K562 (cell line): Measurements from ENCODE around the gene FPR1. TPM values are rescaled to one million over a fixed set of nuclear protein-coding genes. Genes with fewer than 3 reads are reported as not detected.

Source experiments
- AFF4 ChIP-seq: sonication (generic); formaldehyde crosslinking; IDR thresholded peaks from 2 replicates; pipeline ENCODE4 v1.8.0; 2023; ENCODE audit warnings: mild to moderate bottlenecking, missing genetic modification reagents
- CHCHD3 ChIP-seq: fragments of 250-450 bp; sonication (Bioruptor Pico); IDR thresholded peaks from 2 replicates; pipeline ENCODE4 v2.1.2; 2022; ENCODE audit warnings: mild to moderate bottlenecking
- ERF ChIP-seq: fragments of 450-650 bp; formaldehyde crosslinking; IDR thresholded peaks from 2 replicates; pipeline ENCODE4 v1.4.0; 2020; ENCODE audit warnings: mild to moderate bottlenecking, mixed read lengths
- ESRRA ChIP-seq: fragments of 450-650 bp; IDR thresholded peaks from 2 replicates; pipeline ENCODE4 v1.6.1; 2014; ENCODE audit warnings: low read depth, mild to moderate bottlenecking, moderate library complexity, borderline replicate concordance
- EZH2 ChIP-seq: IDR thresholded peaks from 2 replicates; pipeline ENCODE4 v1.6.1; 2012; ENCODE audit warnings: low read depth, mild to moderate bottlenecking, inconsistent platforms, low read length, borderline replicate concordance
- MAFG ChIP-seq: fragments of 450-650 bp; conservative IDR thresholded peaks from 2 replicates; pipeline ENCODE4 v1.6.1; 2016; ENCODE audit warnings: missing genetic modification characterization, missing compliant biosample characterization
- MTA3 ChIP-seq: fragments of 450-650 bp; formaldehyde crosslinking; IDR thresholded peaks from 2 replicates; pipeline ENCODE4 v1.6.1; 2017; ENCODE audit warnings: mild to moderate bottlenecking, borderline replicate concordance
- MXD1 ChIP-seq: fragments of 250-450 bp; sonication (Bioruptor Pico); IDR thresholded peaks from 2 replicates; pipeline ENCODE4 v1.8.0; 2021; ENCODE audit warnings: borderline replicate concordance, mild to moderate bottlenecking, moderate library complexity; ENCODE audit not compliant: poor library complexity, severe bottlenecking
- MYNN ChIP-seq, 2 experiments: sonication (generic); formaldehyde crosslinking in 1 of 2; IDR thresholded peaks; 2 replicates each; pipeline versions ENCODE4 v1.5.0 to v1.6.1; 2016 to 2020; ENCODE audit warnings: antibody characterized with exemption in 1 of 2, missing genetic modification reagents in 1 of 2
- NBN ChIP-seq: fragments of 450-650 bp; IDR thresholded peaks from 2 replicates; pipeline ENCODE4 v1.6.1; 2016; ENCODE audit warnings: low read depth, mild to moderate bottlenecking
- SIN3B ChIP-seq: fragments of 450-650 bp; IDR thresholded peaks from 2 replicates; pipeline ENCODE4 v1.6.1; 2017; ENCODE audit warnings: low read depth, mild to moderate bottlenecking, moderate library complexity
- SMARCE1 ChIP-seq: fragments of 450-650 bp; IDR thresholded peaks from 2 replicates; pipeline ENCODE4 v1.7.1; 2016; ENCODE audit warnings: mild to moderate bottlenecking
- TOE1 ChIP-seq, 2 experiments: fragments of 450-650 bp in 1 of 2; sonication (generic) in 1 of 2; formaldehyde crosslinking in 1 of 2; IDR thresholded peaks; 2 replicates each; pipeline versions ENCODE4 v1.7.1 to v1.8.0; 2016 to 2022; ENCODE audit warnings: borderline replicate concordance in 2 of 2, mild to moderate bottlenecking in 2 of 2, antibody characterized with exemption in 1 of 2, inconsistent platforms in 1 of 2, low read depth in 1 of 2, missing genetic modification reagents in 1 of 2, moderate library complexity in 1 of 2
- USF1 ChIP-seq: sonication (generic); formaldehyde crosslinking; IDR thresholded peaks from 2 replicates; pipeline ENCODE4 v1.9.0; 2022; ENCODE audit warnings: mild to moderate bottlenecking, missing genetic modification reagents
- ZC3H8 ChIP-seq: fragments of 450-650 bp; IDR thresholded peaks from 2 replicates; pipeline ENCODE4 v1.6.1; 2017
- ZNF133 ChIP-seq: fragments of 250-450 bp; sonication (Bioruptor Pico); IDR thresholded peaks from 2 replicates; pipeline ENCODE4 v1.4.0; 2020; ENCODE audit warnings: mild to moderate bottlenecking
- ZNF274 ChIP-seq: IDR thresholded peaks from 2 replicates; pipeline ENCODE4 v1.6.1; 2011; ENCODE audit warnings: low read depth, mild to moderate bottlenecking, low read length, moderate library complexity, borderline replicate concordance
- ZNF639 ChIP-seq, 2 experiments: fragments of 200-800 bp in 1 of 2; sonication (Bioruptor generic) in 1 of 2; sonication (generic) in 1 of 2; formaldehyde crosslinking in 1 of 2; IDR thresholded peaks in 1 of 2; conservative IDR thresholded peaks in 1 of 2; 2 replicates each; pipeline versions ENCODE4 v1.5.0 to v1.6.1; 2016 to 2020; ENCODE audit warnings: missing compliant biosample characterization in 1 of 2, missing genetic modification characterization in 1 of 2, missing genetic modification reagents in 1 of 2
- ZNF766 ChIP-seq: fragments of 200-800 bp; sonication (Bioruptor generic); conservative IDR thresholded peaks from 2 replicates; pipeline ENCODE4 v1.6.1; 2016; ENCODE audit warnings: missing genetic modification characterization, missing compliant biosample characterization
- polyA plus RNA-seq, 8 experiments: library from polyadenylated mRNA; depleted of rRNA in 4 of 8; stranded (reverse) in 5 of 8; unstranded in 3 of 8; fragments of >200 nt; fragmentation: Nextera tagmentation in 2 of 8; fragmentation: Illumina TruSeq in 1 of 8; extraction: Ambion mirVana in 2 of 8; extraction: Trizol in 1 of 8; gene quantifications; 2 replicates each; pipeline versions ENCODE4 v1.2.1 to v1.2.3, GENCODE V29; 2011 to 2014; ENCODE audit warnings: inconsistent platforms in 1 of 8, missing spikeins in 1 of 8
- total RNA-seq, 7 experiments: library from RNA; depleted of rRNA in 6 of 7; stranded (reverse); fragments of >200 nt in 6 of 7; fragmentation: Illumina TruSeq in 2 of 7; extraction: Trizol in 2 of 7; gene quantifications; 2 replicates each; pipeline versions ENCODE4 v1.2.1 to v1.2.3, GENCODE V29; 2011 to 2021; ENCODE audit warnings: low replicate concordance in 1 of 7

Gene FPR1
- total and polyA plus RNA-seq, 9 of the 15 experiments (the other 6 are each of a cell fraction or from before 2014, with no cell fraction given): 0.06 to 0.25 (median 0.14) TPM; not detected in 4

GRCh38 chr19:51800473-51801244 is 49.0 kb upstream of the FPR1 start (continued):
- TF ChIP-seq AFF4 (CRISPR knock-in tag): no peak
- TF ChIP-seq MTA3: peak; percentile 90
- peak; percentile 26; the same call in 1 of the 2 replicates for TF ChIP-seq ZNF274
- TF ChIP-seq EZH2: peak; percentile 40; the same call in 1 of the 2 replicates
- TF ChIP-seq MYNN (IDR thresholded peaks at IDR 0.05): peak; percentile 96
- TF ChIP-seq MYNN (CRISPR knock-in tag; IDR thresholded peaks at IDR 0.05): no peak
- TF ChIP-seq ZC3H8: no peak
- peak; percentile 72; the same call in 1 of the 2 replicates for TF ChIP-seq TOE1 (IDR thresholded peaks at IDR 0.05; ENCODE audit: borderline replicate concordance)
- no peak for TF ChIP-seq TOE1 (CRISPR knock-in tag; IDR thresholded peaks at IDR 0.05; ENCODE audit: borderline replicate concordance, low read depth)
- TF ChIP-seq MAFG (tag): peak; percentile 74
- TF ChIP-seq SIN3B: no peak
- TF ChIP-seq ESRRA: peak; percentile 66; the same call in 1 of the 2 replicates
- TF ChIP-seq MXD1 (CRISPR knock-in tag): peak; percentile 32
- no peak for TF ChIP-seq NBN
- peak; percentile 66; the same call in 1 of the 2 replicates for TF ChIP-seq ERF (CRISPR knock-in tag)
- peak in 1 of 2 experiments; percentile 91; a peak in 2 of 4 replicates for TF ChIP-seq ZNF639 (CRISPR knock-in tag; conservative IDR thresholded peaks at IDR 0.05 in 1 of 2, IDR thresholded peaks at IDR 0.05 in 1 of 2)
- TF ChIP-seq USF1 (CRISPR knock-in tag): 0 out of 2 replicates have a peak, but pooled peaks have one; percentile 32
- peak; percentile 96 for TF ChIP-seq ZNF766
- TF ChIP-seq SMARCE1: peak; percentile 94
- TF ChIP-seq ZNF133 (CRISPR knock-in tag): peak; percentile 35; the same call in 1 of the 2 replicates
- no peak for TF ChIP-seq CHCHD3
